GM19025 (cell line): ENCODE data around the gene SLC12A8.

Source experiments
- ATAC-seq: cut with Tn5 transposase; IDR thresholded peaks from one replicate; pipeline ENCODE4 v1.9.1; 2021; ENCODE audit warnings: mild to moderate bottlenecking, low read depth, moderate library complexity; ENCODE audit not compliant: unreplicated experiment

The SLC12A8 gene

GRCh38 chr3:125042725-125043406, 169.7 kb downstream of the SLC12A8 start:
- ATAC-seq, result no peak

- no peak for ATAC-seq
Measured at GRCh38 chr3:125039131-125040100, 173.1 kb downstream of the SLC12A8 start.

- no peak for ATAC-seq
Measured at GRCh38 chr3:125037498-125038150, 174.9 kb downstream of the SLC12A8 start.

GRCh38 chr3:125035217-125035616, 177.3 kb downstream of the SLC12A8 start:
- ATAC-seq, result no peak

- ATAC-seq, result no peak
Measured at GRCh38 chr3:125033616-125034015, 178.9 kb downstream of the SLC12A8 start.

GRCh38 chr3:125033135-125033534, 179.4 kb downstream of the SLC12A8 start:
- ATAC-seq, result no peak

GRCh38 chr3:125032683-125033082, 179.9 kb downstream of the SLC12A8 start:
- ATAC-seq, result no peak
